HL-60 (cell line): Measurements from ENCODE around the gene ADD2.

Experiments used
- DNase-seq, 2 experiments: peaks; one replicate each; pipeline ENCODE4 v3.0.0-alpha.2; 2010 to 2020; ENCODE audit warnings: low read depth in 1 of 2, low spot score in 1 of 2
- H3K27ac ChIP-seq: fragments of 250-450 bp; sonication (Bioruptor Pico); replicated peaks from 2 replicates; pipeline ENCODE4 v1.5.1; 2020; ENCODE audit warnings: mild to moderate bottlenecking, moderate library complexity
- H3K27me3 ChIP-seq: fragments of 250-450 bp; sonication (Bioruptor Pico); 2 replicates; pipeline ENCODE4 v1.5.1; 2021; ENCODE audit warnings: mild to moderate bottlenecking, moderate library complexity; ENCODE audit not compliant: insufficient read depth, poor library complexity, severe bottlenecking
- H3K4me3 ChIP-seq: replicated peaks from 2 replicates; pipeline ENCODE4 v1.5.1; 2011; ENCODE audit warnings: mild to moderate bottlenecking, control low read depth, low read length; ENCODE audit not compliant: insufficient read depth
- GABPA ChIP-seq: IDR thresholded peaks from 2 replicates; pipeline ENCODE4 v1.6.1; 2012; ENCODE audit warnings: low read depth
- POLR2AphosphoS5 ChIP-seq: IDR thresholded peaks from 2 replicates; pipeline ENCODE4 v1.6.1; 2012; ENCODE audit warnings: low read depth
- SPI1 ChIP-seq: IDR thresholded peaks from 2 replicates; pipeline ENCODE4 v1.6.1; 2012; ENCODE audit warnings: low read depth, mild to moderate bottlenecking, borderline replicate concordance
- TF ChIP-seq, protein P1 (sequence below): IDR thresholded peaks from one replicate; pipeline ENCODE4 v1.5.1; 2011; ENCODE audit warnings: low read length, control low read depth, inconsistent platforms; ENCODE audit not compliant: insufficient read depth
- TF ChIP-seq, protein P2 (sequence below): IDR thresholded peaks from 2 replicates; pipeline ENCODE4 v1.6.1; 2012; ENCODE audit warnings: low read depth; ENCODE audit not compliant: insufficient replicate concordance

ADD2 gene

DNA sequence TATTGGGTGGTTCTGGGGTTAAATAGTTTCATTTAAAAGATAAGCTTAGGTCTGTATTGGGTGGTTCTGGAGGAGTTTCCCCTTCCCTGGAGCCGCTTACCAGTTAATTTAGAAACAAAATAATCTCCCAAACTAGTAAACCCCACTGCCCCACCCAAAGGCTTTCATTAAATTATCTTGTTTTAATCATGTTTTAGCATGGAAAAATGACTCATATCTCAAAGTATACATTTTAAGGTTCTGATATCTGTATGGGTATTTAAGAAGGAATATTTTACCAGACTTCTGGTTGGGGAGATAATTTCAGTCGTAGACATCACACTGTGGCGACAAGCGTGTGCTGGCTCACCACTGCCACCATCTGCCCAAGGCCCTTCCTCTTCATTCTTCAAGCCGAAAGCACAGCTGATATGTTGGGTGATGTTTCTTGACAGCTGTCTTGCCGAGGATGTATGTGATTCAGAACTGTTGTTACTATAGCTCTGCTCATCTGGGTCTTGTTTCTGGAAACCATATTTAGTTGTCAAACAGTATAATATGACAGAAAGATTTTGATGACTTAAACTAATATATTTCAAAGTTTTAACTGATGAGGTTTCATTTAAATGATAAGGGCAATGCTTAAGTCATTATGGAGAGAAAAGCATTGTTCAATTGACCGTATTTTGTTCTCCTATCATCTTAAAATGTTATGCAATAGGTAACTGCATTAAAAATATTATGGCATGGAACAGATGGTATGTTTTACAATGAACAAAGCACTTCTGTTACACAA, 17.3 kb upstream of the ADD2 start:
- no peak overlapping the region for H3K27ac ChIP-seq
- TF ChIP-seq, protein P1, sequence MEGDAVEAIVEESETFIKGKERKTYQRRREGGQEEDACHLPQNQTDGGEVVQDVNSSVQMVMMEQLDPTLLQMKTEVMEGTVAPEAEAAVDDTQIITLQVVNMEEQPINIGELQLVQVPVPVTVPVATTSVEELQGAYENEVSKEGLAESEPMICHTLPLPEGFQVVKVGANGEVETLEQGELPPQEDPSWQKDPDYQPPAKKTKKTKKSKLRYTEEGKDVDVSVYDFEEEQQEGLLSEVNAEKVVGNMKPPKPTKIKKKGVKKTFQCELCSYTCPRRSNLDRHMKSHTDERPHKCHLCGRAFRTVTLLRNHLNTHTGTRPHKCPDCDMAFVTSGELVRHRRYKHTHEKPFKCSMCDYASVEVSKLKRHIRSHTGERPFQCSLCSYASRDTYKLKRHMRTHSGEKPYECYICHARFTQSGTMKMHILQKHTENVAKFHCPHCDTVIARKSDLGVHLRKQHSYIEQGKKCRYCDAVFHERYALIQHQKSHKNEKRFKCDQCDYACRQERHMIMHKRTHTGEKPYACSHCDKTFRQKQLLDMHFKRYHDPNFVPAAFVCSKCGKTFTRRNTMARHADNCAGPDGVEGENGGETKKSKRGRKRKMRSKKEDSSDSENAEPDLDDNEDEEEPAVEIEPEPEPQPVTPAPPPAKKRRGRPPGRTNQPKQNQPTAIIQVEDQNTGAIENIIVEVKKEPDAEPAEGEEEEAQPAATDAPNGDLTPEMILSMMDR: peak; percentile 45
- TF ChIP-seq GABPA: no peak
- DNase-seq: peak in 1 of 2 experiments; percentile 55
- no peak overlapping the region for H3K4me3 ChIP-seq
- peaks cover 26% of the 10 kb centered on the region for H3K27me3 ChIP-seq

DNA sequence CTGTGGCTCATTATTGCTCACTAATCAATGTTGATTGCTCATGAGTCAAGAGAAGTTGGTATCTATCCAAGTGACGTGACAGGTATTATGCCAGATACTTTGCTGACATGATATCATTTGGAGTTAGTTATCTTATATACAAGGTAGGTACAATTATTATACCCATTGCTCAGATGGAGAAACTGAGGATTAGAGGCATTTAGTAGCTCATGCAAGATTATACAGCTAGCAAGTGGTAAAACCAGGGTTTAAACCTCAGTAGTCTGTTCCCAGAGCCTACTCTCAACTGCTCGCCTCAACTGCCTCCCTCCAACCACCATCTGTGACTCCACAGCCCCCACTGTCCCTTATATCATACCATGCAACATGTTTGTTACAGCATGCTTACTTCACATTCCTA, 16.3 kb upstream of the ADD2 start:
- TF ChIP-seq, protein P2, sequence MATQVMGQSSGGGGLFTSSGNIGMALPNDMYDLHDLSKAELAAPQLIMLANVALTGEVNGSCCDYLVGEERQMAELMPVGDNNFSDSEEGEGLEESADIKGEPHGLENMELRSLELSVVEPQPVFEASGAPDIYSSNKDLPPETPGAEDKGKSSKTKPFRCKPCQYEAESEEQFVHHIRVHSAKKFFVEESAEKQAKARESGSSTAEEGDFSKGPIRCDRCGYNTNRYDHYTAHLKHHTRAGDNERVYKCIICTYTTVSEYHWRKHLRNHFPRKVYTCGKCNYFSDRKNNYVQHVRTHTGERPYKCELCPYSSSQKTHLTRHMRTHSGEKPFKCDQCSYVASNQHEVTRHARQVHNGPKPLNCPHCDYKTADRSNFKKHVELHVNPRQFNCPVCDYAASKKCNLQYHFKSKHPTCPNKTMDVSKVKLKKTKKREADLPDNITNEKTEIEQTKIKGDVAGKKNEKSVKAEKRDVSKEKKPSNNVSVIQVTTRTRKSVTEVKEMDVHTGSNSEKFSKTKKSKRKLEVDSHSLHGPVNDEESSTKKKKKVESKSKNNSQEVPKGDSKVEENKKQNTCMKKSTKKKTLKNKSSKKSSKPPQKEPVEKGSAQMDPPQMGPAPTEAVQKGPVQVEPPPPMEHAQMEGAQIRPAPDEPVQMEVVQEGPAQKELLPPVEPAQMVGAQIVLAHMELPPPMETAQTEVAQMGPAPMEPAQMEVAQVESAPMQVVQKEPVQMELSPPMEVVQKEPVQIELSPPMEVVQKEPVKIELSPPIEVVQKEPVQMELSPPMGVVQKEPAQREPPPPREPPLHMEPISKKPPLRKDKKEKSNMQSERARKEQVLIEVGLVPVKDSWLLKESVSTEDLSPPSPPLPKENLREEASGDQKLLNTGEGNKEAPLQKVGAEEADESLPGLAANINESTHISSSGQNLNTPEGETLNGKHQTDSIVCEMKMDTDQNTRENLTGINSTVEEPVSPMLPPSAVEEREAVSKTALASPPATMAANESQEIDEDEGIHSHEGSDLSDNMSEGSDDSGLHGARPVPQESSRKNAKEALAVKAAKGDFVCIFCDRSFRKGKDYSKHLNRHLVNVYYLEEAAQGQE: no peak
- TF ChIP-seq, protein P1: no peak
- no peak for TF ChIP-seq GABPA
- no peak for TF ChIP-seq SPI1
- no peak for TF ChIP-seq POLR2AphosphoS5
- H3K27me3 ChIP-seq: peaks cover 17% of the 10 kb centered on the region
- no peak for DNase-seq
- no peak overlapping the region for H3K27ac ChIP-seq
- no peak overlapping the region for H3K4me3 ChIP-seq

DNA sequence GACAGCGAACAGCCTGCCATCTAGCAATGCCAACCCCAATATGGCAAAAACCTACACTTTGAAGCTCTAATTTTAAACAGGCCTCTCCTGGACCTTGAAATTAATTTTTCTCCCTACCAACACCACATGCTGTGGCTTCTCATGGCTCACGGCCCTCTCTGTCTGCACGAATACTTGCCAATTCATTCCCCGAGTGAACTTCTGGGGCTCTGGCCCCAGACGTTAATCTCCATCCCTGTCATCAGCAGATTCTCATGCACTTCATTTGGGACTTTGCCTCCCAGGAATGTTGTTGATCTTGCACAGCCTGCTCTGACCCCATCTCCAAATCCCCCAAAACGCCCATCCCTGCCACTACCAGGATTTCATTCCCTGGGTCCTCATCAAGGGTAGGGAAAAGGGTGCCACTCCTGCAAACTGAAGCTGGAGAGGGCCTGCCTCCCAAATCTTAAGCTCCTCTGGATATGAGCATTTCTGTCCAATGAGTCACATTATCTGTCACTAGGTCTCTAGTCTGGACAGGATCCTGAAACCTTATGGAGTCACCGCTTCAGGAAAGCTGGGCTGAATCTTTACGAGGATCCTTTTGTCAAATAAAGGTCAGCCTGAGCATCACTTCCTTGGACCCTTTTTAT, 12.0 kb upstream of the ADD2 start:
- no peak overlapping the region for H3K27ac ChIP-seq
- H3K4me3 ChIP-seq: no peak overlapping the region
- no peak for DNase-seq
- TF ChIP-seq SPI1 (no peak), GABPA (no peak)
- TF ChIP-seq, protein P2: no peak
- H3K27me3 ChIP-seq: peaks cover 2% of the 10 kb centered on the region

DNA sequence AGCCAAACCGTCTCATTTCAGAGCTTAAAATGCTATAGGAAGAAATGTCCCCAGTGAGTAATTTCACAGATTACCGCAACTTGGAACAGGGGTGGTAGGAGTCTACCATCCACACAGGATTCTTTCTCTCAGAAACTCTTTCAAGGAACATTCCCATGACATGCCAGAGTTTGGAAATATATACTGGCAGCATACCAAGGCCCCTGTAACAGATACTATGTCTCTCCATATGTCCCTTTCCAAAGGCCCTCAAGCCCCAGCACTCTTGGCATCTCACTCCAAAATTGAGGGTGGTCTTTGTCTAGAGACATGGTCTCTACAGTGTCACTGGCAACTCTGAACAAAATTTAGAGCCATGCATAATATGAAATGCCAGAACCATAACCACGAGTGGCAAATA, 11.5 kb upstream of the ADD2 start:
- no peak for DNase-seq
- Histone ChIP-seq H3K27me3 (peaks cover 2% of the 10 kb centered on the region), H3K27ac (no peak overlapping the region), H3K4me3 (no peak overlapping the region)
- TF ChIP-seq GABPA (no peak), SPI1 (no peak), POLR2AphosphoS5 (no peak)
- TF ChIP-seq, protein P1: no peak
- TF ChIP-seq, protein P2: no peak
